NB4 (cell line): Measurements from ENCODE around the gene ESYT1.

Source experiments
- DNase-seq: peaks from one replicate; pipeline ENCODE4 v3.0.0; 2010; ENCODE audit warnings: low read depth
- H3K4me3 ChIP-seq: one replicate; pipeline ENCODE4 v1.5.1; 2011; ENCODE audit warnings: mild to moderate bottlenecking, low read depth, low read length, moderate library complexity
- MYC ChIP-seq: IDR thresholded peaks from 2 replicates; pipeline ENCODE4 v1.6.1; 2011; ENCODE audit warnings: low read depth, low read length
- POLR2A ChIP-seq: IDR thresholded peaks from 2 replicates; pipeline ENCODE4 v1.6.1; 2011; ENCODE audit warnings: mild to moderate bottlenecking; ENCODE audit not compliant: insufficient read length; ENCODE audit errors: extremely low read depth
- TF ChIP-seq, protein P1 (sequence below): IDR thresholded peaks from one replicate; pipeline ENCODE4 v1.5.1; 2012; ENCODE audit warnings: low read depth, low read length
- TF ChIP-seq, protein P2 (sequence below): IDR thresholded peaks from 2 replicates; pipeline ENCODE4 v1.6.1; 2011; ENCODE audit warnings: low read depth, low read length

The ESYT1 gene, protein sequence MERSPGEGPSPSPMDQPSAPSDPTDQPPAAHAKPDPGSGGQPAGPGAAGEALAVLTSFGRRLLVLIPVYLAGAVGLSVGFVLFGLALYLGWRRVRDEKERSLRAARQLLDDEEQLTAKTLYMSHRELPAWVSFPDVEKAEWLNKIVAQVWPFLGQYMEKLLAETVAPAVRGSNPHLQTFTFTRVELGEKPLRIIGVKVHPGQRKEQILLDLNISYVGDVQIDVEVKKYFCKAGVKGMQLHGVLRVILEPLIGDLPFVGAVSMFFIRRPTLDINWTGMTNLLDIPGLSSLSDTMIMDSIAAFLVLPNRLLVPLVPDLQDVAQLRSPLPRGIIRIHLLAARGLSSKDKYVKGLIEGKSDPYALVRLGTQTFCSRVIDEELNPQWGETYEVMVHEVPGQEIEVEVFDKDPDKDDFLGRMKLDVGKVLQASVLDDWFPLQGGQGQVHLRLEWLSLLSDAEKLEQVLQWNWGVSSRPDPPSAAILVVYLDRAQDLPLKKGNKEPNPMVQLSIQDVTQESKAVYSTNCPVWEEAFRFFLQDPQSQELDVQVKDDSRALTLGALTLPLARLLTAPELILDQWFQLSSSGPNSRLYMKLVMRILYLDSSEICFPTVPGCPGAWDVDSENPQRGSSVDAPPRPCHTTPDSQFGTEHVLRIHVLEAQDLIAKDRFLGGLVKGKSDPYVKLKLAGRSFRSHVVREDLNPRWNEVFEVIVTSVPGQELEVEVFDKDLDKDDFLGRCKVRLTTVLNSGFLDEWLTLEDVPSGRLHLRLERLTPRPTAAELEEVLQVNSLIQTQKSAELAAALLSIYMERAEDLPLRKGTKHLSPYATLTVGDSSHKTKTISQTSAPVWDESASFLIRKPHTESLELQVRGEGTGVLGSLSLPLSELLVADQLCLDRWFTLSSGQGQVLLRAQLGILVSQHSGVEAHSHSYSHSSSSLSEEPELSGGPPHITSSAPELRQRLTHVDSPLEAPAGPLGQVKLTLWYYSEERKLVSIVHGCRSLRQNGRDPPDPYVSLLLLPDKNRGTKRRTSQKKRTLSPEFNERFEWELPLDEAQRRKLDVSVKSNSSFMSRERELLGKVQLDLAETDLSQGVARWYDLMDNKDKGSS

DNA sequence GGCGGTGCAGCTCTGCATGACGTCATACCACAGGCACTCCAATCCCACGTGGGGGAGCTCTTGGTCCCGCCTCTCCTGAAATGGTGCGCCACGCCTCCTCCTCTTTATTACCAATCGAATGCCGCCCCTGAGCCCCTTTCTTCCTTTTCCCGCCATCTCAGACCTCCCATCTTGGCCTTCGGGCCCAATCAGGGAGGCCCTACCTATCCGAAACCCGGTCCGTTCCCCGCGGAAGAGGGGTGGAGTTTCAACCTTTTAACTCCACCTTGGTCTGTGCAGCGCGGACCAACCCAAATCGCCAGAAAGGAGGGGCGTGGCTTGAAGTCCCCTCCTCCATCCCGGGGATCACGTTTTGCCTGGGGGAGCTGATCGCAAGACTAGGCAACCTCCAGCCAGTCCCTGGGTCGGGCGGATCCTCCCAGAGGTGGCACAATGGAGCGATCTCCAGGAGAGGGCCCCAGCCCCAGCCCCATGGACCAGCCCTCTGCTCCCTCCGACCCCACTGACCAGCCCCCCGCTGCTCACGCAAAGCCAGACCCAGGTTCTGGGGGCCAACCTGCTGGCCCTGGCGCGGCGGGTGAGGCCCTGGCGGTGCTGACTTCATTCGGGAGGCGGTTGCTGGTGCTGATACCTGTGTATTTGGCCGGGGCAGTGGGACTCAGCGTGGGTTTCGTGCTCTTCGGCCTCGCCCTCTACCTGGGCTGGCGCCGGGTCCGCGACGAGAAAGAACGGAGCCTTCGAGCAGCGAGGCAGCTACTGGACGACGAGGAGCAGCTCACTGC is at the start of gene ESYT1:
Gene ESYT1 (plus strand): TSS at position 380 of the 782 bp plus-strand sequence. CDS start 53 bp downstream, at position 433.
- peak; percentile 100 for DNase-seq
- peak within 1 kb of the TSS; percentile 94 for H3K4me3 ChIP-seq
- TF ChIP-seq POLR2A (peak; percentile 92), MYC (peak; percentile 77)
- TF ChIP-seq, protein P1, sequence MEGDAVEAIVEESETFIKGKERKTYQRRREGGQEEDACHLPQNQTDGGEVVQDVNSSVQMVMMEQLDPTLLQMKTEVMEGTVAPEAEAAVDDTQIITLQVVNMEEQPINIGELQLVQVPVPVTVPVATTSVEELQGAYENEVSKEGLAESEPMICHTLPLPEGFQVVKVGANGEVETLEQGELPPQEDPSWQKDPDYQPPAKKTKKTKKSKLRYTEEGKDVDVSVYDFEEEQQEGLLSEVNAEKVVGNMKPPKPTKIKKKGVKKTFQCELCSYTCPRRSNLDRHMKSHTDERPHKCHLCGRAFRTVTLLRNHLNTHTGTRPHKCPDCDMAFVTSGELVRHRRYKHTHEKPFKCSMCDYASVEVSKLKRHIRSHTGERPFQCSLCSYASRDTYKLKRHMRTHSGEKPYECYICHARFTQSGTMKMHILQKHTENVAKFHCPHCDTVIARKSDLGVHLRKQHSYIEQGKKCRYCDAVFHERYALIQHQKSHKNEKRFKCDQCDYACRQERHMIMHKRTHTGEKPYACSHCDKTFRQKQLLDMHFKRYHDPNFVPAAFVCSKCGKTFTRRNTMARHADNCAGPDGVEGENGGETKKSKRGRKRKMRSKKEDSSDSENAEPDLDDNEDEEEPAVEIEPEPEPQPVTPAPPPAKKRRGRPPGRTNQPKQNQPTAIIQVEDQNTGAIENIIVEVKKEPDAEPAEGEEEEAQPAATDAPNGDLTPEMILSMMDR, result no peak
- TF ChIP-seq, protein P2, sequence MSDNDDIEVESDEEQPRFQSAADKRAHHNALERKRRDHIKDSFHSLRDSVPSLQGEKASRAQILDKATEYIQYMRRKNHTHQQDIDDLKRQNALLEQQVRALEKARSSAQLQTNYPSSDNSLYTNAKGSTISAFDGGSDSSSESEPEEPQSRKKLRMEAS, result peak; percentile 91

DNA sequence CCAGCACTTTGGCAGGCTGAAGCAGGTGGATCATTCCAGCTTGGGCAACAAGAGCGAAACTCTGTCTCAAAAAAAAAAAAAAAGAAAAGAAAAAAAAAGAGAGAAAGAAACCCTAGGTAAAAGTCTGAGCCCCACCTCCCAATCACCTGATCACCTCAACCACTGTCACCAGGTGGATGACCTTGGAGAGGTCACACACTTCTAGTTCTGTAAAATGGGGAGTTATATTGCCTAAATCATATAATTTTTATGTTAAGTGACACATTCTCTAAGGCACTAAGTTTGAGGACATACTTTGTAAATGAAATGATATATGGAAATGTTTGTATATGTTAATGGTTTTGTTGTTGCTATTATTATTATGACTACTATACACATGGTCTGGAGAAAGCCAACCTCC is 49.6 kb upstream of the ESYT1 start:
- DNase-seq, result no peak
- TF ChIP-seq MYC (no peak), POLR2A (no peak)
- TF ChIP-seq, protein P2, result no peak
- TF ChIP-seq, protein P1, result no peak
- no peak overlapping the region for H3K4me3 ChIP-seq

DNA sequence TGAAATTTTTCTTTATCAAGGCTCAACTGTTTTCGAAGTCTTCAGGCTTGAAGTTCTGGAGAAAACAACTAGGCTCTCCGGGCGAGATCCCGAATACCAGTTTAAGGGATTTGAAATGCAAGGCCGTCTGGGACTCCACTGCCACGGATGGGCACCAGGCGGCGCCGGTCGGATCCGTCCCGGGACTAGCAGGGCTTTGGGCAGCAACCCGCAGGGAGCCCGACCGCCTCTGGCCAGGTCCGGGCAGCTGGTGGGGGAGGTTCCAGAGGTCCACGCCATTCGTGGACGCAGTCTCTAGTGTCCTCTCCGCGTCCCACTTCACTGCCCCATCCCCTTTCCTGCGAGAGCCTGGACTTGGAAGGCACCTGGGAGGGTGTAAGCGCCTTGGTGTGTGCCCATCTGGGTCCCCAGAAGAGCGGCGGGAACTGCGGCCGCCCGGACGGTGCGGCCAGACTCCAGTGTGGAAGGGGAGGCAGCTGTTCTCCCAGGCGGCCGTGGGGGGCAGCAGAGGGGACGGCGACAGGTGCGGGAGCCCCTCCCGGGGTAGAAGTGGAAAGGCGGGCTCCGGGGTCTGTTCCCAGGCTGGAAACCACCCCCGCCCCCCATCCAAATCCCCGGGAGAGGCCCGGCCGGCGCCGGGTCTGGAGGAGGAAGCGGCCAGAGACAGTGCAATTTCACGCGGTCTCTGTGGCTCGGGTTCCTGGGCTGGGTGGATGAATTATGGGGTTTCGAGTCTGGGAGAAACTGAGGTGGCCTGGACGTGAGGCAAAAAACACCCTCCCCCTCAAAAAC is 48.9 kb upstream of the ESYT1 start:
- H3K4me3 ChIP-seq, result peak overlapping the region; percentile 57
- TF ChIP-seq, protein P2, result no peak
- TF ChIP-seq, protein P1, result peak; percentile 78
- TF ChIP-seq POLR2A, result no peak
- TF ChIP-seq MYC, result no peak
- peak; percentile 86 for DNase-seq

DNA sequence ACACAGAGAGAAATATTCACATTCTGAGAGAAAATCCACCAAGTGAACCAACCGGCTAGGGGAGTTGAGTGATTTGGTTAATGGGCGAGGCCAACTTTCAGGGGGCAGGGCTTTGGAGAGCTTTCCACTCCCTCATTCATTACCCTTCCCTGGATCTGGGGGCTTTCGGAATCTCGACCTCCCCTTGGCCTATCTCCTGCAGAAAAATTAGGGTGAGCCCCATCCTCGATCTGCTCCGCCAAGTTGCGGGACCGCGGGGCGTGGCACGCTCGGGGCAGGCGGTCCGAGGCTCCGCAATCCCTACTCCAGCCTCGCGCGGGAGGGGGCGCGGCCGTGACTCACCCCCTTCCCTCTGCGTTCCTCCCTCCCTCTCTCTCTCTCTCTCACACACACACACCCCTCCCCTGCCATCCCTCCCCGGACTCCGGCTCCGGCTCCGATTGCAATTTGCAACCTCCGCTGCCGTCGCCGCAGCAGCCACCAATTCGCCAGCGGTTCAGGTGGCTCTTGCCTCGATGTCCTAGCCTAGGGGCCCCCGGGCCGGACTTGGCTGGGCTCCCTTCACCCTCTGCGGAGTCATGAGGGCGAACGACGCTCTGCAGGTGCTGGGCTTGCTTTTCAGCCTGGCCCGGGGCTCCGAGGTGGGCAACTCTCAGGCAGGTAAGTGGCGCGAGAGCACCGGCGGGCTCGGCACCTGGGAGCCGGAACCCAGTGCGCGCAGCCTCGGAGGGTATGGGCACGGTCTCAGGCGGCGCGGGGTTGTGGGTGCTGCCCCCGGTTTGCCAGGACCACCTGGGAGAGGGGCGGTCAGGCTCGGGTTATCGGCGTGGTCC is 48.1 kb upstream of the ESYT1 start, which contains the start of gene ERBB3:
Gene ERBB3 (plus strand): TSS at position 443 of the 833 bp plus-strand sequence. CDS start 136 bp downstream, at position 579.
- TF ChIP-seq, protein P2, result no peak
- TF ChIP-seq MYC (no peak), POLR2A (no peak)
- TF ChIP-seq, protein P1, result no peak
- peak within 1 kb of the TSS; percentile 57 for H3K4me3 ChIP-seq
- peak; percentile 82 for DNase-seq
